Lower leg skin (tissue), 3 donors: ENCODE results near the gene TRIM27.

Experiments used
- CTCF ChIP-seq, 3 donors: fragments of 450-650 bp; IDR thresholded peaks; one replicate each; pipeline ENCODE4 v1.5.1; 2016; ENCODE audit warnings: antibody characterized with exemption in 3 of 3, mild to moderate bottlenecking in 3 of 3, moderate library complexity in 2 of 3
- POLR2A ChIP-seq, 2 donors: fragments of 450-650 bp; IDR thresholded peaks; one replicate each; pipeline ENCODE4 v1.6.1; 2016 to 2017; ENCODE audit warnings: antibody characterized with exemption in 2 of 2, mild to moderate bottlenecking in 1 of 2, moderate library complexity in 1 of 2

- TF ChIP-seq CTCF (IDR thresholded peaks at IDR 0.05) (no peak), POLR2A (IDR thresholded peaks at IDR 0.05) (no peak)
These were observed 3.5 kb downstream of the TRIM27 start for GRCh38 chr6:28920281-28920680.
